ENCODE measurements around the gene COMMD1.

DNA sequence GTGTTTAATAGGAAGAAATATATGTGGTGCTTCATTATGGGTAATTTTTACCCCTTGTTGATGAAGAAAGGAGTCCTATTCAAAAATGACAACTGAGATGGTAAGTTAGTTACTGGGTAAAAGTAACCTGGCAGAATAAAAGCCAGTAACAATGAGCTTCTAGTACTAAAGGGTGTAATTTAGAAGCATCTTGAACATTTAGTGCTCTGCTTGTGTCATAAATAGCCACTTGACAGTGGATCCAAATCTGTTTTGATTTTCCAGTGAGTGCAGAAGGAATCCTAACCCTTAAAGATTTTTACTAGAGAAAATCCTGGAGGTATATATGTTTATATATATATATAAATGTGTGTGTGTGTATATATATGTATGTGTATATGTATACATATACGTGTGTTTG, 15.1 kb downstream of the COMMD1 start:
- TF ChIP-seq RFX5 (IDR thresholded peaks at IDR 0.05): no peak
- TF ChIP-seq, protein P1, sequence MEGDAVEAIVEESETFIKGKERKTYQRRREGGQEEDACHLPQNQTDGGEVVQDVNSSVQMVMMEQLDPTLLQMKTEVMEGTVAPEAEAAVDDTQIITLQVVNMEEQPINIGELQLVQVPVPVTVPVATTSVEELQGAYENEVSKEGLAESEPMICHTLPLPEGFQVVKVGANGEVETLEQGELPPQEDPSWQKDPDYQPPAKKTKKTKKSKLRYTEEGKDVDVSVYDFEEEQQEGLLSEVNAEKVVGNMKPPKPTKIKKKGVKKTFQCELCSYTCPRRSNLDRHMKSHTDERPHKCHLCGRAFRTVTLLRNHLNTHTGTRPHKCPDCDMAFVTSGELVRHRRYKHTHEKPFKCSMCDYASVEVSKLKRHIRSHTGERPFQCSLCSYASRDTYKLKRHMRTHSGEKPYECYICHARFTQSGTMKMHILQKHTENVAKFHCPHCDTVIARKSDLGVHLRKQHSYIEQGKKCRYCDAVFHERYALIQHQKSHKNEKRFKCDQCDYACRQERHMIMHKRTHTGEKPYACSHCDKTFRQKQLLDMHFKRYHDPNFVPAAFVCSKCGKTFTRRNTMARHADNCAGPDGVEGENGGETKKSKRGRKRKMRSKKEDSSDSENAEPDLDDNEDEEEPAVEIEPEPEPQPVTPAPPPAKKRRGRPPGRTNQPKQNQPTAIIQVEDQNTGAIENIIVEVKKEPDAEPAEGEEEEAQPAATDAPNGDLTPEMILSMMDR (IDR thresholded peaks at IDR 0.05): no peak
- no peak for TF ChIP-seq TP53 (CRISPR knock-in tag; IDR thresholded peaks at IDR 0.05)
